HG03521 (cell line): ENCODE data around the gene USP11.
A peak's percentile ranks its signal among the peaks of the same experiment; 100 is the strongest.

Source experiments
- ATAC-seq: cut with Tn5 transposase; IDR thresholded peaks from one replicate; pipeline ENCODE4 v1.9.1; 2021; ENCODE audit warnings: mild to moderate bottlenecking, moderate library complexity; ENCODE audit not compliant: unreplicated experiment

The USP11 gene

GRCh38 chrX:47232803-47233332, at the start of gene USP11:
Gene USP11, plus strand, starts transcription at chrX:47233009. Its CDS starts 35 bp downstream, at chrX:47233044.
- ATAC-seq, result peak; percentile 17

- no peak for ATAC-seq
These were observed 48.3 kb upstream of the USP11 start for GRCh38 chrX:47184486-47184885.

GRCh38 chrX:47185241-47185640, 47.6 kb upstream of the USP11 start:
- ATAC-seq, result no peak

DNA sequence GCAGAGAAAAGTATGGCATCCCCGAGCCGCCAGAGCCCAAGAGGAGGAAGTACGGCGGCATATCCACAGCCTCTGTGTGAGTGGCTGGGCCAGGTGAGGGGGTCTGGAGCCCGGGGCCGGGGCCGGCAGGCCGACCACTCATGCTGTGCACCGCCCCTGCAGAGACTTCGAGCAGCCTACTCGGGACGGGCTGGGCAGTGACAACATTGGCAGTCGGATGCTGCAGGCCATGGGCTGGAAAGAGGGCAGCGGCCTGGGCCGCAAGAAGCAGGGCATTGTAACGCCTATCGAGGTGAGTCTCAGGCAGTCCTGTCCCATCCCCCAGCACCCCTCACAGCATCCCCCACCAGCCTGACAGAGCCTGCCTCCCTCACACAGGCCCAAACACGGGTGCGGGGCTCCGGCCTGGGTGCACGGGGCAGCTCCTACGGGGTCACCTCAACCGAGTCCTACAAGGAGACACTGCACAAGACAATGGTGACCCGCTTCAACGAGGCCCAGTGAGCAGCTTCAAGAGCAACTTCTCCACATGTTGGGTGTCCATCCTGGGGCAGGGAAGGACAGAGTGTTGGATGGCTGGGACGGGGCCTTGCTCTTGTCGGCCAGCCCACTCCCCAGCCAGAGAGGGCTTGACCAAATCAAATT, 46.6 kb upstream of the USP11 start:
- no peak for ATAC-seq

GRCh38 chrX:47187106-47187677, 45.6 kb upstream of the USP11 start:
- no peak for ATAC-seq

GRCh38 chrX:47189906-47190305, 42.9 kb upstream of the USP11 start:
- ATAC-seq, result no peak

DNA sequence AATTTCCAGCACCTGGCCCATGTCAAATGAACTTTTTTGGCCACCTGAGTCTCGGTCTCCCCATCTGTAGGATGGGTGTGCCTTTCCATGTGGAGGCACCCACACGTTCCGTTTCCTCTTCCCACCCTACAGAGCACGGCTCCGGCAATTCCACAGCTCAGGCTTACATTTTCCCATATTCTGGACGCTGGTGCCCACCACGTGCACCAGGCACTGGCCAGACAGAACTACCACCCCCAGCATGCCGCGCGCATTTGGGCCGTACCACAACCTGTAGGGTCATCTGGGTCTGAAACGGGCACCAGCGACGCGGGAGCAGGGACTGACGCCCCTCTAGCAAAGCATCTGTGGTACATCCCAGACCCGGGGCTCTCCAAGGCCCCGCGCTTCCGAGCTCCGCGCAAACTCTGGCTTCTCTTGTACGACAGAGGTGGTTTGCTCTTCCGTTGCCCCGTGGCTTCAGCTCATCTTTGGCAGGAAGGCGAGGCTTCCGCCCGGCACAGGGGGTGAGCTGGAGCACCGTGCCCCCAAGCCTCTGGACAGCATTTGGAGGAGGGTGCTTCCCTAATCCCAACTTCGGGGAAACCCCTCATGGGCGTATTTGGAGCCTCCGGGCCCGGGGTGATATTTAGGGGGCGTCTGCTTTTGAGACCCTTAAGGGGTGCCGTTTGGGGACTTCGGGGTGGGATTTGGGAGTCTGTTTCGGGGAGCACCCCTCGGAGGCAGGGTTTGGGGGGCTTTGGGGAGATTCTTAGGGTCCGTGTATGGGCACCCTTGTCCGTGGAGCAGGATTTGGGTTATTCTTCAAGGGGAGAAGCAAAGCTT, 42.2 kb upstream of the USP11 start:
- peak; percentile 65 for ATAC-seq

DNA sequence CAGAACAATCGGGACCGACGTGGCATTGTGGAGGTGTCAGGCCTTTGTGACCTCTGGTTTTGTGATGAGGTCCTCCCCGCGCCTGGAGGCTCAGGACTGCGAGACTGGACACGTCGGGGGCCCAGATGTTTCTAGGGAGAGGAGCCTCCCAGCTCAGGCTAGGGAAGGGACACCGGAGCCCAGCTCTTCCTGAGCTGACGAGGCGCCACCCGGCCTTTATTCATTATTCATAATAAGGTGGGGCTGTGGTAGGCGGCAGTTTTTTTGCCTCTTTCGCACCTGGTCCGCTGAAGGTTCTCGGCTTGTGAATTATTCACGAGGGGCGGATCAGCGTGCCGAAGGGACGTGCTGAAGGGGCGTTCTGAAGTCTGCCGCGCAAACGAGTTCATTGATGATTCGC, 41.5 kb upstream of the USP11 start:
- ATAC-seq, result no peak

- no peak for ATAC-seq
These were observed 40.9 kb upstream of the USP11 start for GRCh38 chrX:47191806-47192401.

- ATAC-seq, result peak; percentile 64
These were observed 39.2 kb upstream of the USP11 start, which contains the start of gene UBA1 for GRCh38 chrX:47193475-47194193. Gene UBA1, plus strand, starts transcription at chrX:47193829. Its CDS starts 4,974 bp downstream, at chrX:47198803.

GRCh38 chrX:47194194-47194787, 38.5 kb upstream of the USP11 start:
- ATAC-seq, result no peak

GRCh38 chrX:47196098-47196497, 36.7 kb upstream of the USP11 start:
- no peak for ATAC-seq

- ATAC-seq, result no peak
These were observed 35.3 kb upstream of the USP11 start for GRCh38 chrX:47197526-47197925.

GRCh38 chrX:47198026-47198686, 34.7 kb upstream of the USP11 start:
- ATAC-seq, result no peak

- no peak for ATAC-seq
These were observed 34.1 kb upstream of the USP11 start for GRCh38 chrX:47198687-47199080.

DNA sequence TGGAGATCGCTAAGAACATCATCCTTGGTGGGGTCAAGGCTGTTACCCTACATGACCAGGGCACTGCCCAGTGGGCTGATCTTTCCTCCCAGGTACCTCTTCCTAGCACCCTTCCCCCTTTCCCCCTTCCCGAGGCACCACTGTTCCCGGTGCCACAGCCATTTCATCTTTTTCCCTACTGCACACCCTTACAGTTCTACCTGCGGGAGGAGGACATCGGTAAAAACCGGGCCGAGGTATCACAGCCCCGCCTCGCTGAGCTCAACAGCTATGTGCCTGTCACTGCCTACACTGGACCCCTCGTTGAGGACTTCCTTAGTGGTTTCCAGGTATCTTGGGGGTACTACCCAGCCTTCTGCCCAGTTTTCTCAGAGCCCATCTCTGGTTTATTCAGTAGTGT, 33.5 kb upstream of the USP11 start:
- no peak for ATAC-seq

GRCh38 chrX:47200385-47201150, 32.2 kb upstream of the USP11 start:
- ATAC-seq, result no peak

- no peak for ATAC-seq
These were observed 31.4 kb upstream of the USP11 start for GRCh38 chrX:47201345-47201944.

DNA sequence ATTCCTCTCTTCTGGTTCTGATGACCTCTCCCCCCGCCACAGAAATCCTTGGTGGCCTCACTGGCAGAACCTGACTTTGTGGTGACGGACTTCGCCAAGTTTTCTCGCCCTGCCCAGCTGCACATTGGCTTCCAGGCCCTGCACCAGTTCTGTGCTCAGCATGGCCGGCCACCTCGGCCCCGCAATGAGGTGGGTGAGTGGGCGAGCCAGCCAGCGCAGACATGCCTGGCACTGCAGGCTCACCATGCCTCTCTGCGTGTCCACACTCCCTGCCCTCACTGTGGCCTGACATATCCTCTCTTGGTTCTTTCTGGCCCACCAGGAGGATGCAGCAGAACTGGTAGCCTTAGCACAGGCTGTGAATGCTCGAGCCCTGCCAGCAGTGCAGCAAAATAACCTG, 30.5 kb upstream of the USP11 start:
- no peak for ATAC-seq
